HL-60/S4 treated with retinoic acid at 250 ng/mL for 4 days and 3 days (cell line): ENCODE data around the gene GOLGA8S.
"Not testable (repeated sequence)": the region's sequence is repeated elsewhere in the genome, so short reads cannot be mapped to it uniquely, and the experiment has no call there.

ENCODE experiments used
- in situ Hi-C: fragments of 300-500 bp; cut with MboI; formaldehyde crosslinking; loops from 2 replicates; pipeline ENCODE4 v1.7.0; 2022; ENCODE audit warnings: low sequenced_read_pairs

The GOLGA8S gene, protein sequence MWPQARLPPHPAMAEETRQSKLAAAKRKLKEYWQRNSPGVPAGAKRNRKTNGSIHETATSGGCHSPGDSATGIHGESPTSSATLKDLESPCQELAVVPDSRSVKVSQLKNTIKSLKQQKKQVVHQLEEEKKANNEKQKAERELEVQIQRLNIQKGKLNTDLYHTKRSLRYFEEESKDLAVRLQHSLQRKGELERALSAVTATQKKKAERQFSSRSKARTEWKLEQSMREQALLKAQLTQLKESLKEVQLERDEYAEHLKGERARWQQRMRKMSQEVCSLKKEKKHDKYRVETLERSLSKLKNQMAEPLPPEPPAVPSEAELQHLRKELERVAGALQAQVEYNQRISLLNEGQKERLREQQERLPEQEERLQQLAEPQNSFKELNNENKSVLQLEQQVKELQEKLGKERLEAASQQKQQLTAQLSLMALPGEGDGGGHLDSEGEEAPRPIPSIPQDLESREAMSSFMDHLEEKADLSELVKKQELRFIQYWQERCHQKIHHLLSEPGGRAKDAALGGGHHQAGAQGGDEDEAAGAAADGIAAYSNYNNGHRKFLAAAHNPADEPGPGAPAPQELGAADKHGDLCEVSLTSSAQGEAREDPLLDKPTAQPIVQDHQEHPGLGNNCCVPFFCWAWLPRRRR

DNA sequence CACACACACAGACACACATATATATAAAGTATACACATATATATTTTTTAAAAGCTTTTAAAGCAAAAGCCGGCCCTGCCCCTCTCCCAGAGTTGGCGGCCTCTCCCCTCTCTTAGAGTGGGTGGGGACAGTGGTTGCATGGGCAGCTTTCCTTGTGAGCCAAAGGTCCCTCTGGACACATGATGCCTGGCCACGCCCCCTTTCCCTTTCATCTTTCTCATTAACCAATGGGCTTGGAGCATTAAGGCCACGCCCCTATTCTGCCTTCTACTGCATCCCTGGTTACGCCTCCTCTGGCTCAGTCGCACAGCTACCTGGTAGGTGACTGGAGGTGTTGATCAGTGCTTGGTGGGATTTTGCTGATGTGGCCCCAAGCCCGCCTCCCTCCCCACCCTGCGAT lies at the start of gene GOLGA8S:
TSS of gene GOLGA8S (plus strand) at position 301 of the 400 bp plus-strand sequence. CDS start at position 363, 62 bp downstream.
- in situ Hi-C loops: not testable (repeated sequence)

DNA sequence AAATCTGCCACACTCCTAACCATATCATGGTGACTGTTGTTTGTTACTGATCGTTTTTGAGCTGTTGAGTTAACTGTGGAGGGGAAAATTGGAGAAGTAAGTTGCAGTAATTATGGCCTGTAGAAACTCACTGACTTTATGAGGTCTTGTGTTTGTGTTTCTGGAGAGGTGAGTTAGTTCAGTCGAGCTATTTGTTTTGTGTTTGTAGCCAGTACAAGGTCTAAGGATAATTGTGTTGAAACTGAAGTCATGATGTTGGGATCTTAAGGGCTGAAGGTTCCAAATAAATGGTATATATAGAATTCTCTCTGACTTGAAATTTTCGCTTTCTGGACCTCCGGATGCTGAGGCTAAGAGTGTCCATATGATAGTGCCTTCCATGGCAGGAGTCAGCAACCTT lies 49.7 kb upstream of the GOLGA8S start:
- in situ Hi-C loops: not testable (repeated sequence)

DNA sequence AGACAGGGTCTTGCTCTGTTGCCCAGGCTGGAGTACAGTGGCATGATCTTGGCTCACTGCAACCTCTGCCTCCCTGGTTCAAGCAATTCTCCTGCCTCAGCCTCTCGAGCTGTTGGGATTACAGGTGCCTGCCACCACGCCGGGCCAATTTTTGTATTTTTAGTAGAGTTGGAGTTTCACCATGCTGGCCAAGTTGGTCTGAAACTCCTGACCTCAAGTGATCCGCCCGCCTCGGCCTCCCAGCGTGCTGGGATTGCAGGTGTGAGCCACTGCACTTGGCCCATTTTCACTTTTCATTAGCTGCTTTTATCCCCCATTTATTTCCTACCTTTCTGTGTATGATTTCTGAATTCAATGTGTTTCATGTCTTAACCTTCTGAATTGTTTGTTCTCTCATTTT lies 48.6 kb upstream of the GOLGA8S start:
- in situ Hi-C loops: not testable (repeated sequence)

DNA sequence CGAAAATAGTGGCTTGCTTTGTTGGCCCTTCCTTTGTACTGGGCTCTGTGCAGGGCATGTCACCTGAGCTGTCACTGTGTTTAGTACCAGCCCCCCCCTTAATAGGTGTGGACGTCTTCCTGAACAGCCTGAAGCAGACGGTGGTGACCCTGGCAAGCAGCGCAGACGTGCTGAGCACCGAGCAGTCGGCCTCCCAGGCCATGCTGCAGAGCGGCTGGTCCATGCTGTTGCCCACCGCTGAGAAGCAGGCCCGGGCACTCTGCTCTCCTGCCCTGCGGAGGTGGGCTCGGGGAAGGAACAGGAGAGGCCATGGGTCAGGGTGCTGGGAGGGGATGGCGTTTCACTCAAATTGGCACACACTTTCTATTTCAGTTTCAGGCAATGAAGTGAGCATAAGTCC lies 43.3 kb upstream of the GOLGA8S start:
- in situ Hi-C loops: not testable (repeated sequence)

DNA sequence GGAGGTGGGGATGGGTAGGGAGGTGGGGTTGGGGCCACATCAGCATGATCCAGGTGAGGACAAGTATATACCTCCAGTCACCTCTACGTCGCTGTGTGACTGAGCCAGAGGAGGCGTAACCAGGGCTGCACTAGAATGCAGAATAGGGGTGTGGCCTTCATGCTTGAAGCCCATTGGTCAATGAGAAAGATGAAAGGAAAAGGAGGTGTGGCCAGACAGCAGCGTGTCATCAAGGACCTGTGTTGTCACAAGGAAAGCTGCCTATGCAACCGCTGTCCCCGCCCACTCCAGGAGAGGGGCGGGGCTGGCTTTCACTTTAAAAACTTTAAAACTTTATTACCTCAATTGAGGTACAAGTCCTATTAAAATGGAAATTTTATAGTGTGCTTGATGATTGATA lies 20.5 kb upstream of the GOLGA8S start, which contains the start of gene GOLGA6L26:
TSS of gene GOLGA6L26 (minus strand) at position 101 of the 400 bp plus-strand sequence. CDS start at position 40, 61 bp downstream.
- in situ Hi-C loops: not testable (repeated sequence)

DNA sequence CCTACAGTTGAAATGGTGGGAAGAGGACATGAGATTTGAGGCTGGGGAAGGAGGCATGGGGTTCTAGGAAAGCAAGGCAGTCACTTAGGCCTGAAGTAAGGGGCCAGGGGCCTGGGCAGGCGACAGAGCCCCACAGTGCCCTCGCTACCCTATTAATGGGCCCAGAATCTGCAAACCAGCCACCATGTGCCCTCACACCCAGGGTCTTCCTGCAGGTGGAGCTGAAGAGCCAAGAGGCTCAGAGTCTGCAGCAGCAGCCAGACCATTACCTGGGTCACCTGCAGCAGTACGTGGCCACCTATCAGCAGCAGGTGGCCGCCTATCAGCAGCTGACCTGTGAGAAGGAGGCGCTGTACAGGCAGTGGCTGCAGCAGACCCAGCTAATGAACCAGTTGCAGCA lies 8.1 kb downstream of the GOLGA8S start:
- in situ Hi-C loops: not testable (repeated sequence)

DNA sequence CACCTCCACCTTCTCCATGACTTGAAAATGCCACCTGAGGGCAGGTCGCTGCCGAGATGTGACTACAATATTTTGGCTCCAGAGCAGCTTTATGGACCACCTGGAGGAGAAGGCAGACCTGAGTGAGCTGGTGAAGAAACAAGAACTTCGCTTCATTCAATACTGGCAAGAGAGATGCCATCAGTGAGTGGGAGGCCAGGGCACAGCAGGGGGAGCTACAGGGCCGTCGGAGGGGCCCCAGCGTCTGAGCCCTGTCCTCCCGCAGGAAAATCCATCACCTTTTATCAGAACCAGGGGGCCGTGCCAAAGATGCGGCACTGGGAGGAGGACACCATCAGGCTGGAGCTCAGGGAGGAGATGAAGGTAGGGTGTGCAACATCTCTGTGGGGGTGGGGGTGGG lies 9.7 kb downstream of the GOLGA8S start:
- in situ Hi-C loops: not testable (repeated sequence)

DNA sequence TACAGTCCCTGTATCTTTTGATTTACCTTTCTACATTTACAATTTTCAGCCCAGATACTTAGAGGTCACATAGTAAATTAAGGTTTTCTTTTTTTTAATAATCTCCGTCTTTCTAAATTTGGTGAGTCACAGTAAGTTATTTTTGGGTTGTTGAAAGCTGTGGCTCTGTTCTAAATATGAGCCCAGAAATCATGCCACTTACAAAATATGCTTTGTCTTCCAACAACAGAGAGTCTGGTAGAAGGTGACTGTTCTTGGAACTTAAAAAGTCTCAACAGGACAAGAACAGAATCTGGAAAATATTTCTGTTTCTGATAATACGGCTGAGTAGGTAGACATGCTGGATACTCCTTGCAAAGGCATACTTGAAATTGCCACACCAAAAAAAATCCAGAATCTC lies 16.0 kb downstream of the GOLGA8S start:
- in situ Hi-C loops: no loop called here

DNA sequence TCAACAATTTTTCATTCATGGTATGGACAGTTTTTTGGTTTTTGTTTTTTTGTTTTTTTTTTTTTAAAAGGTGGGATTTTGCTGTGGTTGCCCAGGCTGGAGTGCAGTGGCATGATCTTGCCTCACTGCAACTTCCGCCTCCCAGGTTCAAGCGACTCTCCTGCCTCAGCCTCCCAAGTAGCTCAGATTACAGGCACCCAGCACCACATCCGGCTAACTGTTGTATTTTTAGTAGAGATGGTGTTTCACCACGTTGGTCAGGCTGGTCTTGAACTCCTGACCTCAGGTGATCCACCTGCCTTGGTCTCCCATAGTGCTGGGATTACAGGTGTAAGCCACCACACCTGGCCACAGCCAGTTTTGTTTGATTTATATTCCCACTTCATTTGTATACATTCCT lies 16.6 kb downstream of the GOLGA8S start:
- in situ Hi-C loops: not testable (repeated sequence)

DNA sequence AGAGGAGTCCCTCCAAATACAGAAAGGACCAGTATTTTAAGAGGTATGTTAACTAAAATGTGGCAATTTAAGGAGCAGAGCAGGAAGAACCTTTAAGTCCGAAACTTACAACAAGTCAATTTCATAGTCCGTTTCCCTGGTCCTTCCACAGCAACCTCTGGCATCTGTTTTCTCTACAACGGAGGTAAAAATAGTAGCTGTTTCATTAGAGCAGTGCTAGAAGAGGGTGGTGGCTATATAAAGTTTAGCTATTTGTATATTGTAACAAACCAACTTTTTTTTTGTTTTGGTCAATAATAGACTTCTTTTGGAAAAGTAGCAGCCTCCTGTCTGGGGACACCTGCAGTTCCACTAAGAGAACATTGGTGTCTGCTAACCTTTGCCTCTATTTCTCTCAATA lies 17.3 kb downstream of the GOLGA8S start:
- in situ Hi-C loops: not testable (repeated sequence)

DNA sequence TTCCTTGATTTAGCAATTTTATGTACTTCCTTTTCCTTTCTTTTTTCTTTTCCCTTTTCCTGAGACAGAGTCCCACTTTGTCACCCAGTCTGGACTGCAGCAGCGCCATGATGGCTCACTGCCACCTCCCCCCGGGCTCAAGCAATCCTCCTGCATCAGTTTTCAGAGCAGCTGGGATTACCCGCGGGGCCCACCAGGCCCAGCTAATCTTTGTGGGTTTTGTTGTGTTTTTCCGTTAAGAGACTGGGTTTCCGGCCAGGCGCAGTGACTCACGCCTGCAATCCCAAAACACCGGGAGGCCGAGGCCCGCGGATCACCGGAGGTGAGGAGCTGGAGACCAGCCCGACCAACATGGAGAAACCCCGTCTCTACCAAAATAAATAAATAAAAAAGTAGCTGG lies 17.7 kb downstream of the GOLGA8S start:
- in situ Hi-C loops: no loop called here

DNA sequence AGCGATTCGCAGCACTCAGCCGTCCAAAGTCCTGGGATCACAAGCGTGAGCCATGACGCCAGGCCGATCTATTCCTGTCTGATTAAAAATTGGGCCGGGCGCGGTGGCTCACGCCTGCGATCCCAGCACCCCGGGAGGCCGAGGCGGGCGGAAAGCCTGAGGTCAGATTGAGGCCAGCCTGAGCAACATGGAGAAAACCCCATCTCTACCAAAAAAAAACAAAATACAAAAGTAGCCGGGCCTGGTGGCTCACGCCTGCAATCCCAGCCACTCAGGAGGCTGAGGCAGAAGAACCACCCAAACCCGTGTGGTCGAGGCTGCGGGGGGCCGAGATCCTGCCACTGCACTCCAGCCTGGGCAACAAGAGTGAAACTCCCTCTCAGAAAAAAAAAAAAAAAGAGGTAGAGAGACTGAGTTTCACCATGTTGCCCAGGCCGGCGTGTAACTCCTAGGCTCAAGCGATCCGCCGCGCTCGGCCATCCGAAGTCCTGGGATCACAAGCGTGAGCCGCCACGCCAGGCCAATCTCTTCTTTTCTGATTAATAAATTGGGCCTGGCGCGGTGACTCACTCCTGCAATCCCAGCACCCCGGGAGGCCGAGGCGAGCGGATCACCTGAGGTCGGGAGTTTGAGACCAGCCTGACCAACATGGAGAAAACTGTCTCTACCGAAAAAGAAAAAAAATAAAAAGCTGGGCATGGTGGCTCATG lies 18.5 kb downstream of the GOLGA8S start:
- in situ Hi-C loops: not testable (repeated sequence)

DNA sequence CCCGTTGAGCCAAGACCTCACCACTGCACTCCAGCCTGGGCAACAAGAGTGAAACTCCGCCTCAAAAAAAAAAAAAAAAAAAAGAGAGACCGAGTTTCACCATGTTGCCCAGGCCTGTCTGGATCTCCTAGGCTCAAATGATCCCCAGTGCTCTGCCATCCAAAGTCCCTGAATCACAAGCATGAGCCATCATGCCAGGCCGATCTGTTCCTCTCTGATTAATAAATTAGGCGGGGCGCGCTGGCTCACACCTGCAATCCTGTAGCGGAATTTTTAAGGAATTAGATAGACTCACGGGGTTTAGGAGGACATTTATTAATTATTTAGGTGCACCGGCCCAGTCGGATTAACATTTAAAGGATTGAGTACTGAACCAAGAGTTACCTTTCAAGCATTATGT lies 19.7 kb downstream of the GOLGA8S start:
- in situ Hi-C loops: not testable (repeated sequence)

DNA sequence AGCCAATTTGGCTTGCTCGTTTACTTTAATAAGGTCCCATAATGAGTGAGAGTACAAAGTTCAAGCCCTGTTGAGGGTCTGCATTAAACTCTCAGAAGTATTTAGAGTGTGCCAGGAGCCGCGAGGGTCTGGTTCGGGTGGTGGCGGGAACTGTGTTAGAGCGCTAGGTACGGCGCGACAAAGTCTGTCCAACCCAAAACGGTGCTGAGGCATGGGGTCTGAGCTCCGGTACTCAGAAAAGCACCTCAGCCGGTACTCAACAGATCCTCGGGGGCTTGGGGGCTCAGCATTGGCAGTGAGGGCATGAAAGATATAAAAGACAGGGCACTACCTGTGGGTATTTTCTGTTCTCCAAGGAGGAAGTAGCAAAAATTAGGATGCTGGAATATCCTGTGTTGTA lies 24.4 kb downstream of the GOLGA8S start:
- in situ Hi-C loops: not testable (repeated sequence)

DNA sequence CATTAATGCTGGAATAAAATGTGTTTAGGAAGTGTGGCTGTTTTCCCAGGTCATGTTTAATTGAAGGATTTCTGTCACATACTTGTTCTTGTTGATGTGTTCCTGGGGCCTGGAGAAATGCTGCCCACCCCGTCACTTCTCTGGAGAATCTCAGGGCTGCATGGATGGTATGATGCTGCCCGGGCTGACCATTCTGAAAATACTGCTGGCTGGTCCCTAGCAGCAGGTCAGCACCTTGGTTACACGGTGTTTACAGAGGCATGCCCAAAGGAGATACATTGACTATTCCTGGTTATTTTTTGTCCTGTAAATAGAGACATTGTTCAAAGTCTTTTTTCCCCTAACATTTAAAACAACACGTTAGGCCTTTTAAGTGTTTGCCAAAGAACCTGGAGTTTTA lies 26.2 kb downstream of the GOLGA8S start:
- in situ Hi-C loops: not testable (repeated sequence)

DNA sequence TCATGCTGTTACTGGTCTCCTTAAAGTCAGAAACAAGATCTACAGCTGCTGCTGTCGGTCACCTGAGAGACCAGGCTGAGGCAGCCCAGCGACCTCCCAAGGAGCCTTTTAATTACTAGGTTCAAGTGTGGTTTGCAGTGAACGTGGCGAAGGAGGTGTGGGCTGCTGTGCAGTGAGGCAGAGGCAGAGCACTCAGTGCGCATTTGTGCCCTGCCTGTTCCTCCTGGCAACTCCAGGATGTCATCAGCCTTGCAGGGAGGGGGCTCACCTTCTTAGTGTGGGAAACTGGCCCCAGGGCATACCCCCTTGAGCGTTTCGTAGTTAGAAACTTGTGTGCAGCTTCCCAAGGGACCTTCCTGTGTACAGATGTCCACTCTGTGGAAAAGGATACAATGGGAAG lies 26.6 kb downstream of the GOLGA8S start:
- in situ Hi-C loops: not testable (repeated sequence)

DNA sequence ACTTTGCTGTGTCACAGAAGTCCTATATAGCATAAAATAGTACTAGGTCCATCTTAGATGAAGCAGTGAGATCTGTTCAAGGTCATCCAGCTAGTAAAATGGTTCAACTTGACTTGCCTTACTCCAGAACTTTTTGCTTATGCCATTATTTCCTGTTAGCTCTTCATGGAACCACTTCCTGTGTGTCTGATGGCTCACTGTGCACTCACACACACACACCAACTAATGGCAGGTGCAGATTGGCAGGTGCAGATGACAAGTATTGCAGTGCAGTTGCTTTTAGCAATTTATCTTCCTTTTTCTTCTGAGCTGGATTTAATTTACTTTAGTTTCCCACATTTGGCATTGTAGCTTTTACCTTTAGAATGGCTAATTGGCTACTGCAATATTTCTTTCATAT lies 29.8 kb downstream of the GOLGA8S start:
- in situ Hi-C loops: no loop called here

DNA sequence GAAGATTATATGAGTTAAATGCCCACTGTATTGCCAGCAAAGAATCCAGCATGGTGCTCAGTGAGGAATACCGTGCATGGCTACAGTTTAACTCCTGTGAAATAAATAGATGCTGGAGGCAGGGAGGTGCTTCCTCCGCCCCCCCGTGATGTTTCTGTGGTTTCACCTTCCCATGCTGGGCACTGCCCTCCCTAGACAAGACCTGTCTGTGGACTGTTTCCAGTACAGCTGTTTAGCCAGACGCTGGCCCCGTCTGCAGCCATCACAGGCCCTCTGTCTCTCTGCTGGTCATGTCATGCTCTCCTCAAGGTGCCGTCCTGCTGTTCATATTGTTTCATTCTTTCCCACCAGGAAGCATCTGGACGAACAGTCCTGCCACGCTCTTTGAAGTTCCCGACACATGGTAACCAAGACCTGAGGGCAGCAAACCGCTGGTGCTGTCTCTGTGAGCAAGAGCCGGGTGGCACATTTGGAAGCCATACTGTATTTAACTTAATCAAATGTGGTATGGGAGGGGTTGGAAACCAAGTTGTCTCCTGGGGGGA lies 31.4 kb downstream of the GOLGA8S start:
- in situ Hi-C loops: no loop called here

DNA sequence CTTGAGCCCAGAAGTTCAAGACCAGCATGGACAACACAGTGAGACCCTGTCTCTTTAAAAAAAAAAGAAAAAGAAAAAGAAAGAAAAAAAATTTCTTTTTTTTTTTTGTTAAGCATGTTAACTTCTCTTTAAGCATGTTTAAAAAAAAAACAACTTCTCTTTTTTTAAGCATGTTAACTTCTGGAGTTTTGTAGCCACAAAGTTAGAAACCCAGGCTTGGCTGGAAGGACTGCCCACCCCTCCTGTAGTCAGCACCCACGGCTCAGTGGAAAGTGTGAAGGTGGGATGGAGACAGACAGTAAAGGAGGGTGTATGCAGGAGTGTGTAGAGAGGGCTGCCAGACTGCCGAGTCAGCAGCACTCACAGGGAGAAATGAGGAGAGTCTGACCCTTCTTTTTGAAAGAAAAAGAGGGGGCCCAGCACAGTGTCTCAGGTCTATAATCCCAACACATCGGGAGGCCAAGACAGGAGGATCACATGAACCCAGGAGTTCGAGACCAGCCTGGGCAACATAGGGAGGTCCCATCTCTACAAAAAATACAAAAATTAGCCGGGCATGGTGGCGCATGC lies 33.2 kb downstream of the GOLGA8S start:
- in situ Hi-C loops: no loop called here

DNA sequence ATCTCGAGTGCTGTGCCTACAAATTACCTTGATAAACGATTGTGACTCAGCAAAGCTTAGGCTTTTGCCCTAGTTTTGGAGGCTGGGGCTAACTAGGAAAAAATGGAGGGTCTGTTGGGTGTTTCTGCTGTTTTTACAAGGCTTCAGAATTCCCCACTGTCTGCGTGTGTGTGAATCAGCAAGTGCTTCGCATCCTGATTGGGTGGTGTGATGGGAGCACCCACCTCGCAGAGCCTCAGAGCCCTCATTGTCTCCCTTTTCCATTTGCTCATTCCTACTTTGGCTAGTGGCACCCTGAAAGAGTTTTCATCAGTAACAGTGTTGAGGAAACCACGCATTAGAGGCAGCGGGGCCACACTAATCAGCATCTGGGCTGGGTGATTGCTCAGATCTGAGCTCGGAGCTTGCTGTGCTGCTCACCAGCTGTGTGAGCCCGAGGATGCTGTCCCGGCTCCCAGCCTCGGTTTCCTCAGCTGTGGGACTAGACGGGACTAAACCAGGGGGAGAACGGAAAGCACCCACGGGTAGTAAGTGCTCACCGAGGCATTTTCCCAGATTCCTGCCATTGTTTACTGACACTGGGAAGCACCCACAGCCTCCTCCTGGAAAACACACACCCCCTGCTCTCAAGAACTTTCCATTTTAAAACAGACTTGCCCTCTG lies 40.6 kb downstream of the GOLGA8S start:
- in situ Hi-C loops: no loop called here
